MCF 10A (cell line): ENCODE measurements around the gene HTR6. TPM values are rescaled to one million over a fixed set of nuclear protein-coding genes. Genes with fewer than 3 reads are reported as not detected.

Experiments used
- BruUV-seq: library from RNA; stranded (reverse); fragments of 400-500 nt; replicated peaks from 2 replicates; lab custom pipeline; 2021; lab: Mats Ljungman, UMichigan
- CTCF ChIA-PET: fragments of 300-600 bp; sonication (Branson Sonifier 250); formaldehyde crosslinking; extraction: SDS; loops from one replicate; lab custom pipeline; 2021; ENCODE audit warnings: antibody characterized with exemption, inconsistent platforms; lab: Yijun Ruan, JAX
- POLR2A ChIA-PET: fragments of 300-600, 350-650 bp; sonication (Branson Sonifier 250); formaldehyde crosslinking; extraction: SDS; loops from one replicate; lab custom pipeline; 2020; ENCODE audit warnings: antibody characterized with exemption, inconsistent platforms; lab: Yijun Ruan, JAX
- DNase-seq: peaks from one replicate; pipeline ENCODE4 v3.0.0-alpha.2; 2018; ENCODE audit not compliant: unreplicated experiment
- H3K27ac Mint-ChIP-seq: one replicate; pipeline ENCODE4 v1.8.0; 2022; ENCODE audit warnings: mild to moderate bottlenecking, low read depth, mixed read lengths; ENCODE audit not compliant: unreplicated experiment
- H3K27me3 Mint-ChIP-seq: one replicate; pipeline ENCODE4 v1.8.0; 2022; ENCODE audit warnings: mixed read lengths; ENCODE audit not compliant: insufficient read depth, unreplicated experiment
- H3K36me3 Mint-ChIP-seq: one replicate; pipeline ENCODE4 v1.8.0; 2022; ENCODE audit warnings: mild to moderate bottlenecking, moderate library complexity, mixed read lengths; ENCODE audit not compliant: insufficient read depth, unreplicated experiment
- H3K4me1 Mint-ChIP-seq: one replicate; pipeline ENCODE4 v1.8.0; 2022; ENCODE audit warnings: mixed read lengths; ENCODE audit not compliant: insufficient read depth, unreplicated experiment
- H3K4me3 Mint-ChIP-seq: one replicate; pipeline ENCODE4 v1.8.0; 2022; ENCODE audit warnings: mild to moderate bottlenecking, moderate library complexity, mixed read lengths; ENCODE audit not compliant: unreplicated experiment
- H3K9me3 Mint-ChIP-seq: one replicate; pipeline ENCODE4 v1.8.0; 2022; ENCODE audit warnings: mixed read lengths; ENCODE audit not compliant: unreplicated experiment
- intact Hi-C: fragments of 100-400 bp; cut with micrococcal nuclease; formaldehyde crosslinking; loops from 2 replicates; pipeline ENCODE4 v1.14.1; 2022
- total RNA-seq: library from RNA; stranded (reverse); gene quantifications from 2 replicates; pipeline ENCODE4 v1.2.3, GENCODE V29; 2022
- TF ChIP-seq, protein P1 (sequence below): fragments of 200-600 bp; IDR thresholded peaks from one replicate; pipeline ENCODE4 v1.8.0; 2022; ENCODE audit warnings: antibody characterized with exemption, mild to moderate bottlenecking; ENCODE audit not compliant: unreplicated experiment

Gene HTR6
- total RNA-seq, 1 experiment from 2014 or later = not detected

DNA sequence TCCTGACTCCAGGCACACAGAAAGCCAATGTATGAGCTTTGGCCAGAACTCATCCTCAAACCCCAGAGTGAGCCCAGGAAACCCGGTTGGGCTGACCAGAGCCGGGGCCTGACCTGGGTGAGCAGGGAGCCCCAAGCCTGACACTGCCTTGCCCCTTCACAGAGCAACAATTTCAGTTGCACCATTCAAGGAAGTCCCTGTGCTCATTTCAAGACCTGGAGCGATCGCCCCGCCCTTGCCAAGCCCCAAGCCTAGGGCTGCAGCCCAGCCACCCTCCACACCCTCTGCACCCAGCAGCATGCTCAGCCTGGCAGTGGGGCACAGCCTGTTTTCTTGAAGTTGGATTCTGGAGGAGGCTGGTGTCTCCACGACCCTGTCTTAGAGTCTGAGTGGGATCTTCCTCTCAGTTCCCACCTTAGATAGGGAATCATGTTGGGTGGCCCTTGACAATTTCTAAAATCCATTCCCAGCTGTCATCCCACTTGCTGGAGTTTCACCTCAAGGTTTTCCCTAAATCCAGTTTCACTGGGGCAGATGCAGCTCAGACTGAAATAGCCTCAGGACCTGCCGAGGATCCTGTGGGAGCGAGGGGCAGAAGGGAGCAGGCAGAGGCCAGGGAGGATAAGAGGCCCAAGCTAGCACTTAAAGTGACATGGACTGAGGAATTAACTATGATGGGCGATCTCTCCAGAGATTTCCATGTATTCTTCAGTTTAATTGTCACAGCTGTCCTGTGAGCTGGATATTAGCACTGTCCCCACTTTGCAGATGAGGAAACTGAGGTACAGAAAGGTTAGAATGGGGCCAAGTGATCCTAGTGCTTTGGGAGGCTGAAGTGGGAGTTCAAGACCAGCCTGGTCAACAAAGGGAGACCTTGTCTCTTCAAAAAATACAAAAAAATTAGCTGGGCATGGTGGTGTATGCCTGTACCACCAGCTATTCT, 18.0 kb upstream of the HTR6 start:
- BruUV-seq = no TSS peak
- peaks cover 54% of the 10 kb centered on the region for H3K4me1 Mint-ChIP-seq
- H3K4me3 Mint-ChIP-seq = peak overlapping the region; percentile 92
- intact Hi-C loops = loop anchor here (5.0 kb wide), 1 partner anchor 209 kb away; no protein-coding TSS in a partner anchor
- CTCF ChIA-PET = interaction anchor here (0.6 to 3.7 kb wide), 11 partner anchors 14 to 303 kb away, joined by 3 to 14 read pairs (median 4); no protein-coding TSS in a partner anchor
- no peaks in the 10 kb centered on the region for H3K27me3 Mint-ChIP-seq
- H3K27ac Mint-ChIP-seq = peak overlapping the region; percentile 80
- H3K9me3 Mint-ChIP-seq = no peaks in the 10 kb centered on the region
- H3K36me3 Mint-ChIP-seq = peaks cover 12% of the 10 kb centered on the region
- POLR2A ChIA-PET = interaction anchor here (0.6 to 8.3 kb wide), 13 partner anchors 12 to 437 kb away, joined by 3 to 101 read pairs (median 4); partner anchors contain the start of genes CAPZB and UBR4
- DNase-seq = peak; percentile 65
- TF ChIP-seq, protein P1, sequence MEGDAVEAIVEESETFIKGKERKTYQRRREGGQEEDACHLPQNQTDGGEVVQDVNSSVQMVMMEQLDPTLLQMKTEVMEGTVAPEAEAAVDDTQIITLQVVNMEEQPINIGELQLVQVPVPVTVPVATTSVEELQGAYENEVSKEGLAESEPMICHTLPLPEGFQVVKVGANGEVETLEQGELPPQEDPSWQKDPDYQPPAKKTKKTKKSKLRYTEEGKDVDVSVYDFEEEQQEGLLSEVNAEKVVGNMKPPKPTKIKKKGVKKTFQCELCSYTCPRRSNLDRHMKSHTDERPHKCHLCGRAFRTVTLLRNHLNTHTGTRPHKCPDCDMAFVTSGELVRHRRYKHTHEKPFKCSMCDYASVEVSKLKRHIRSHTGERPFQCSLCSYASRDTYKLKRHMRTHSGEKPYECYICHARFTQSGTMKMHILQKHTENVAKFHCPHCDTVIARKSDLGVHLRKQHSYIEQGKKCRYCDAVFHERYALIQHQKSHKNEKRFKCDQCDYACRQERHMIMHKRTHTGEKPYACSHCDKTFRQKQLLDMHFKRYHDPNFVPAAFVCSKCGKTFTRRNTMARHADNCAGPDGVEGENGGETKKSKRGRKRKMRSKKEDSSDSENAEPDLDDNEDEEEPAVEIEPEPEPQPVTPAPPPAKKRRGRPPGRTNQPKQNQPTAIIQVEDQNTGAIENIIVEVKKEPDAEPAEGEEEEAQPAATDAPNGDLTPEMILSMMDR = no peak

DNA sequence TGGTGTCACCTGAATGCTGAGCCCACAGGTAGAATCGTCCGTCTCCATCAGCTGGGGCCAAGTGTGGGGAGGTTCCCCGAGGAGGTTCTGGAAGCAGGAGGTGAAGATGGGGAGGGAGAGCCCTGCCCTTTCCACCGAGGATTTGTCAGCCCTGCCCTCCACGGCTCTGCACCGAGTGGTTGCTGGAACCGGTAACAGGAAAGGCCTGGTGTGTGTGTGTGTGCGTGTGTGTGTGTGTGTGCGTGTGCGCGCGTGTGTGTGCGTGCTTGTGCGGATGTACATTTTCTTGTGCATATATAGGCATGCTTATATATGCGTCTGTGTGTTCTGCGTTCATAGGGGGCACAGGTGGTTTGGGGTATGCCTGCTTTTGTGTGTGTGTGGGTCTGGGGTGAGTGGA, 17.0 kb upstream of the HTR6 start:
- peak overlapping the region; percentile 92 for H3K4me3 Mint-ChIP-seq
- H3K27me3 Mint-ChIP-seq = no peaks in the 10 kb centered on the region
- peak overlapping the region; percentile 80 for H3K27ac Mint-ChIP-seq
- TF ChIP-seq, protein P1 = no peak
- peaks cover 57% of the 10 kb centered on the region for H3K4me1 Mint-ChIP-seq
- intact Hi-C loops = loop anchor here (5.0 kb wide), 1 partner anchor 210 kb away; no protein-coding TSS in a partner anchor
- ChIA-PET POLR2A (interaction anchor here (0.6 to 8.3 kb wide), 8 partner anchors 9 to 286 kb away, joined by 3 to 101 read pairs (median 4); a partner anchor contains a TSS), CTCF (interaction anchor here (0.6 to 3.7 kb wide), 12 partner anchors 14 to 304 kb away, joined by 3 to 14 read pairs (median 4); no protein-coding TSS in a partner anchor)
- DNase-seq = no peak
- no TSS peak for BruUV-seq
- peaks cover 19% of the 10 kb centered on the region for H3K36me3 Mint-ChIP-seq
- H3K9me3 Mint-ChIP-seq = no peaks in the 10 kb centered on the region

DNA sequence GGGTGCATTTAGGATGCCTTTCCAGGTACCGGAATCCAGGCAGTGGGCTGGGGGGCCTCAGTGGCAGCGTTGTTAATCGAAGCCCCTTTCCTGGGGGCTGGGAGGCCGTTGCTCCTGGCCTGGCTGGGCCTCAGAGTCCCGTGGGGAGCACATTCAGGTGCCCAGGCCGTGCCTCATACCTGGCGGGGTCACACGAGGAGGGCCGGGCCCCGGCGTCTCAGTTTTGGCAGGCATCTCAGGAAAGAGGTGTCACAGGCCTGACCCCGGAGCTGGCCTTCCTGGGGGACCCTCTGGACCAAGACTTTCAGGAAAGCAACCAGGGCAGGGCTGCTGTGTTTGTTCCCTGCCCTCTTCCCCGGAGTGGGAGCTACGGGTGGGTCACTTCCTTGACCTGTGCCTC, 16.4 kb upstream of the HTR6 start:
- Mint-ChIP-seq H3K9me3 (no peaks in the 10 kb centered on the region), H3K4me1 (peaks cover 51% of the 10 kb centered on the region), H3K27ac (peak overlapping the region; percentile 80), H3K4me3 (no peak overlapping the region), H3K27me3 (no peaks in the 10 kb centered on the region), H3K36me3 (peaks cover 19% of the 10 kb centered on the region)
- TF ChIP-seq, protein P1 = no peak
- no TSS peak for BruUV-seq
- ChIA-PET POLR2A (interaction anchor here (0.9 to 3.3 kb wide), 5 partner anchors 9 to 161 kb away, joined by 3 to 14 read pairs (median 3); no protein-coding TSS in a partner anchor), CTCF (interaction anchor here (0.6 to 3.7 kb wide), 10 partner anchors 12 to 269 kb away, joined by 3 to 14 read pairs (median 4); no protein-coding TSS in a partner anchor)
- DNase-seq = no peak
- intact Hi-C loops = loop anchor here (5.0 kb wide), 1 partner anchor 211 kb away; no protein-coding TSS in a partner anchor
